GM12873 (cell line): ENCODE measurements around the gene TOR4A.

ENCODE experiments used
- TF ChIP-seq, protein P1 (sequence below): IDR thresholded peaks from 2 replicates; pipeline ENCODE4 v1.5.1; 2012; ENCODE audit warnings: low read depth, mild to moderate bottlenecking, moderate library complexity, low read length, control low read depth; ENCODE audit not compliant: insufficient read depth; ENCODE audit errors: missing control alignments

Gene TOR4A

DNA sequence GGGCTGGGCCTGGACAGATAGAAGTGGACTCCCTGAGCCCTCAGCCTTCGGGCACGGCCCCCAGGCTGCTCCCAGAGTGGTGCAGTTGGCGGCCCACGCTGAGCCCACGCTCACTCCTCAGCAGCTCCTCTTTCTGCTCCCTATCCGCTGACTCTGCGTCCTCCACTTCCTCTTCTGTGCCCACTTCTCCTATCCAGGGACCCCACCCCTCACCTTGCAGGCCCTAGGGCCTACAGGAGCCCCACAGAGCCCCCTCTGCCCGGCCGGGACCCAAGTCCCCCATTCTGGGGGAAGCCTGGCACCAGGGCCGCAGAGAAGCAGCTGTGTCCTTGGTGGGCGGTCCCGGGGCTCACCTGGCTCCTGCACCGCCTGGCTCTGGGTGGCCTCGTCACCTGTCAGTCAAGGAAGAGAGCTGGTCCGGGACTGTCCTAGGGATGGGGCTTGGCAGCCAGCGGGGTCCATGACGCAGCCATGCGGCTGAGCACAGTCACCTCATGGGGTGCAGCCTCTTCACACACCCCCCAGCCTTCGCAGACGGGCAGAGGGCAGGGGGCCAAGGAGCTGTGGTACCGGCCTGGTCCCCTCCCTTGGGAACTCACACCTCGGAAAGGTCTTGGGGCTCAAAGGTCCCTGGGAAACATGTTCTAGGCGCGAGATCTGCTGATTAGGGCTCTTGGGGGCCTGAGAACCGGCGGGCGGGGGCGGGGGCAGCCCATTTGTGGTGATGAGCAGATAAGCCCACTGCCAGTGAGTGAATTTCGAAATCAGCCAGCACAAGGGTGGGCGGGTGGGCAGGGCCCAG is 29.9 kb downstream of the TOR4A start:
- TF ChIP-seq, protein P1, sequence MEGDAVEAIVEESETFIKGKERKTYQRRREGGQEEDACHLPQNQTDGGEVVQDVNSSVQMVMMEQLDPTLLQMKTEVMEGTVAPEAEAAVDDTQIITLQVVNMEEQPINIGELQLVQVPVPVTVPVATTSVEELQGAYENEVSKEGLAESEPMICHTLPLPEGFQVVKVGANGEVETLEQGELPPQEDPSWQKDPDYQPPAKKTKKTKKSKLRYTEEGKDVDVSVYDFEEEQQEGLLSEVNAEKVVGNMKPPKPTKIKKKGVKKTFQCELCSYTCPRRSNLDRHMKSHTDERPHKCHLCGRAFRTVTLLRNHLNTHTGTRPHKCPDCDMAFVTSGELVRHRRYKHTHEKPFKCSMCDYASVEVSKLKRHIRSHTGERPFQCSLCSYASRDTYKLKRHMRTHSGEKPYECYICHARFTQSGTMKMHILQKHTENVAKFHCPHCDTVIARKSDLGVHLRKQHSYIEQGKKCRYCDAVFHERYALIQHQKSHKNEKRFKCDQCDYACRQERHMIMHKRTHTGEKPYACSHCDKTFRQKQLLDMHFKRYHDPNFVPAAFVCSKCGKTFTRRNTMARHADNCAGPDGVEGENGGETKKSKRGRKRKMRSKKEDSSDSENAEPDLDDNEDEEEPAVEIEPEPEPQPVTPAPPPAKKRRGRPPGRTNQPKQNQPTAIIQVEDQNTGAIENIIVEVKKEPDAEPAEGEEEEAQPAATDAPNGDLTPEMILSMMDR, result no peak

DNA sequence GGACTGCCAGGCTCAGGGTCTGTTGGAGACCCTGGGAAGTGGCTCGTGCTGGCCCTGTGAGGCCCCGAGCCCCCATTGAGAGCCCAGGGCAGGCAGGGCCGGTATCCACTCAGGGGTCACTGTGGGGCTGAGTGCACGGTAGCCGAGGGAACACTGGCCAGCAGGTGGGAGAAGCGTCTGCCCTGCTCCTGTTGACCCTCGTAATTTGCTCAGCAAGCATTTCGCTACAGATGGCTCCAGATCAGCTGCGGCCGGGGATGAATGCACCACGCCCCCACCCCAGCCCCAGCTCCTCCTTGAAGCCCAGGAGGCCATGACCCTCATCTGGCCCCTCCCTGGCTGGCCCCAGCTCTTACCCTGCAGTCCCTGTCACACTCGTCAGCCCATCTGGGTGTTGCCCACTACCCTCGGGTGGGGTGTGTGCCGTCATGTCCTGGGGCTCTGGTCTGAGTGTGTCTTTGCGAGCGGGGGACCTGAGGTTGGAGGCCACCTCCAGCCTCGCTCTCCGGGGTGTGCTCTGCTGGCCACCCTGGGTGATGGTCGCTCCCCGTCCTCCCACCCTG is 30.6 kb downstream of the TOR4A start:
- TF ChIP-seq, protein P1, result no peak

GRCh38 chr9:137309368-137310188 is 32.1 kb downstream of the TOR4A start:
- TF ChIP-seq, protein P1, result no peak

DNA sequence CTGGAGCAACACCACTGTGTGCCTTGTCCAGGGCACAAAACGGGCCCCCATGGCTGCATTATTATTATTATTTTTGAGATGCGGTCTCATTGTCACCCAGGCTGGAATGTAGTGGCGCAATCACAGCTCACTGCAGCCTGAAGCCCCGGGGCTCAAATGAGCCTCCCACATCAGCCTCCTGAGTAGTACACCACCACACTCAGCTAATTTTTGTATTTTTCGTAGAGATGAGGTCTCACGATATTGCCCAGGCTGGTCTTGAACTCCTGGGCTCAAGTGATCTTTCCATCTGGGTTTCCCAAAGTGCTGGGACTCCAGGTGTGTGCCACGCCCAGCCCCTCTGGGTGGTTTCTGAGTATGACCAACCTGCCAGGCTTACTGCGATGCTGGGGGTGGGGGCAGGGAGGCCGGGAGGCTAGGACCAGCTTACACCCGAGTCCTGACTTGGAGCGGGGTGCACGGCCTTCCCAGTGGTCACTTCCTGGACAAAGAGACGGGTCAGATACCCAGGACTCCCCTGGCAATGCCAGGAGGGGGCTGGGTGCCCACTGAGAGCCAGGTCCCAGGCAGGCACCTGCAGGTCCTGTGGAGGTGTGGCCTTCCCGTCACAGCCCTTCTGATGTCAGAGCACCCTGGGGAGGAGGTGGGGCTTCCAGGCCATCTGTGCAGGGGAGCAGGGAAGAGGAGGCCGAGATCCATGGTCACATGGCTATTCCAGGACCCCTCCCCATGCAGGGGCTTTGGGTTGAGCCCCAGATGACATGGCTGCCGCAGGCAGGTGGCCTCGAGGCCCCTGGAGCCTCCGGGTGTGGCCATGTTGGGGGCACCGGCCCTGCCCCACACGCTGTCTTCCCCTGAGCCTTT is 32.9 kb downstream of the TOR4A start:
- TF ChIP-seq, protein P1, result no peak

GRCh38 chr9:137311171-137311985 is 33.9 kb downstream of the TOR4A start:
- TF ChIP-seq, protein P1, result no peak

DNA sequence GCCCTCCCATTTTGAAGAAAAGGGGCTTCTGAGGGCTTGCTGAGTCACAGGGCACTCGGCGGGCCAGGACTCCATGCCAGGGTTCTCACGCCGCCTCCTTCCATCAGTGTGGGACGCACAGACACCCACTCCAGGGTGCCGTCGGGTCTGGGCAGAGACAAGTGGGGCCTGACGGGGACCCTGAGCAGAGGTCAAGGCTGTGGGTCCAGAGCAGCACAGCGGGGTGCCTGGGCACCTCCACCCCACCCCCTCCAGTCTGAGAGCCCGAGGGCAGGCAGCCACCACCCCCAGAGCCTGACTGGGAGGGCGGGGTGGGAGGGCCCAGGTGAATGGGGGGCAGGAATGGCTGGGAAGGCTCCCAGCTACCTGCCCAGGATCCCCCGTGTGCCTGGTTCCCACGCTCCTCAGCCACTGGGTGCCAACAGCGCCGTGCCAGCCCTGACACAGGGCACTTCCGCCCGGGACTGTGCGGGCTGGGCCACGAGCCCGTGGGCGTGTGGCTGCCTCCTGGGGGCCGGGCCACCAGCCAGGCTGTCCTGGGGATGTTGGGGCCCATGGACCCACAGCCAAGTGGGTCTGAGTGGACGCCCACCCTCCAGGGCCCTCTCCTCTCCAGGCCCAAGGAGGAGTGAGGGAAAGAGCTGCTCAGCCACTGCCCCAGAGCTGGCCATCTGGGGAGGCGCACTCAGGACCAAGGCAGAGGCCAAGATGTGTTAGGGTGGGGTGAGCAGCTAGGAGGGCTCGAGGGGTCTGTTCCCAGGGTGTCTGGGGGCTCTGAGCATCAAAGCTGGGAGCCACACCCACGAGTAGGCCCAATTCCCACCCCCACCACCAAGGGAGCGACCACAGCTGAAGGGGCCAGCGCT is 34.7 kb downstream of the TOR4A start:
- TF ChIP-seq, protein P1, result no peak
